ENCODE data around the gene ZNF519. TPM values are rescaled to one million over a fixed set of nuclear protein-coding genes. Genes with fewer than 3 reads are reported as not detected.
A peak's percentile ranks its signal among the peaks of the same experiment; 100 is the strongest.
"Not testable (repeated sequence)": the region's sequence is repeated elsewhere in the genome, so short reads cannot be mapped to it uniquely, and the experiment has no call there.

Gene ZNF519
- total RNA-seq, 4 donors from 2014 or later: 3.0 to 11.2 (median 5.2) TPM

GRCh38 chr18:14172142-14173115 lies 40.2 kb upstream of the ZNF519 start:
- 80% methylated on average over 4 of the region's 6 CpGs for WGBS
- H3K27me3 ChIP-seq; intact Hi-C loops (cut with DNase I); H3K36me3 ChIP-seq; H3K9me3 ChIP-seq; H3K27ac ChIP-seq (replicated peaks in 1 of 4); H3K4me3 ChIP-seq; H3K4me1 ChIP-seq; DNase-seq (ENCODE audit: extremely low spot score): not testable (repeated sequence)

DNA sequence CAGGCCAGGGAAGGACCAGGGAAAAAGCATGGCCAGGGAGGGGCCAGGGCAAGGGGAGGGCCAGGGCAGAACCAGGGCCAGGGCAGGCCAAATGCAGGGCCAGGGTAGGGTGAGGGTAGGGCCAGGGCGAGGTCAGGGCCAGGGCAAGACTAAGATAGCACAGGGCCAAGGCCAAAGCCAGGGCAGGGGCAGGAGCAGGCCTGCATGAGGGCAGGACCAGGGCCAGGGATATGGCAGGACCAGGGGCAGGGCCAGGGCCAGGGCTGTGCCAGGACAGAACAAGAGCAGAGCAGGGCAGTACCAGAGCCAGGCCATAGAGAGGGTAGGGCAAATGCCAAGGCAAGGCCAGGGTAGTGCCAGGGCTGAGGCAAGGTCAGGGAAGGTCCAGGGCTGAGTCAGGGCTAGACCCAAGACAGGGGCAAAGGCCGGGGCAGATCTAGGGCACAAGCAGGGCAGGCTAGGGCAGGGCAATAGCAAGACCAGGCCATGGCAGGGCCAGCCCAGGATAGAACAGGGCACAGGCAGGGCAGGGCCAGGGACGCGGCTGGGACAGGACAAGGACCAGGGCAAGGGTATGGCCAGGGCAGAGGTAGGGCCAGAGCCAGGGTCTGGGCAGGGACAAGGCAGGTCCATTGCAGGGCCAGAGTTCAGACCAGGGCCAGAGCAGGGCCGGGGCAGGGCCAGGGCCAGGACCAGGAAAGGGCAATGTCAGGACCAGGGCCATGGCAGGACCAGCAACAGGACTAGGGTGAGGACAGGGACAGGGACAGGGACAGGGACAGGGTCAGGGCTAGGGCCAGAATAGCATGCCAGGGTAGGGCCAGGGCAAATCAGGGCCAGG lies 39.3 kb upstream of the ZNF519 start:
- 89% methylated on average over 4 of the region's 5 CpGs for WGBS
- DNase-seq (ENCODE audit: extremely low spot score); H3K4me3 ChIP-seq; H3K27me3 ChIP-seq; H3K36me3 ChIP-seq; intact Hi-C loops (cut with DNase I); H3K9me3 ChIP-seq; H3K4me1 ChIP-seq; H3K27ac ChIP-seq (replicated peaks in 1 of 4): not testable (repeated sequence)

GRCh38 chr18:14170367-14171036 lies 38.3 kb upstream of the ZNF519 start:
- H3K27ac ChIP-seq (replicated peaks in 1 of 4); H3K4me1 ChIP-seq; H3K27me3 ChIP-seq; H3K4me3 ChIP-seq; H3K36me3 ChIP-seq; H3K9me3 ChIP-seq; intact Hi-C loops (cut with DNase I); DNase-seq (ENCODE audit: extremely low spot score): not testable (repeated sequence)
- 85% methylated on average over 5 of the region's 6 CpGs for WGBS

GRCh38 chr18:14162915-14163314 lies 30.7 kb upstream of the ZNF519 start:
- H3K27me3 ChIP-seq; H3K4me3 ChIP-seq; intact Hi-C loops (cut with DNase I); H3K27ac ChIP-seq (replicated peaks in 1 of 4); H3K4me1 ChIP-seq; H3K9me3 ChIP-seq; H3K36me3 ChIP-seq: not testable (repeated sequence)
- 66% methylated on average over 7 of the region's 8 CpGs for WGBS
- peak; percentile 26 for DNase-seq (ENCODE audit: extremely low spot score)

- intact Hi-C loops (cut with DNase I); H3K4me1 ChIP-seq; H3K36me3 ChIP-seq; H3K27me3 ChIP-seq; DNase-seq (ENCODE audit: extremely low spot score); H3K9me3 ChIP-seq; H3K27ac ChIP-seq (replicated peaks in 1 of 4); H3K4me3 ChIP-seq: not testable (repeated sequence)
- WGBS: 83% methylated on average over 8 of the region's 8 CpGs
These were observed 19.4 kb upstream of the ZNF519 start for GRCh38 chr18:14151564-14152113.

GRCh38 chr18:14150766-14151165 lies 18.5 kb upstream of the ZNF519 start:
- H3K27ac ChIP-seq (replicated peaks in 1 of 4); H3K27me3 ChIP-seq; H3K4me1 ChIP-seq; H3K9me3 ChIP-seq; H3K36me3 ChIP-seq; H3K4me3 ChIP-seq; intact Hi-C loops (cut with DNase I): not testable (repeated sequence)
- peak; percentile 64 for DNase-seq (ENCODE audit: extremely low spot score)
- WGBS: 93% methylated on average over 5 of the region's 11 CpGs

- not testable (repeated sequence) for DNase-seq (ENCODE audit: extremely low spot score)
- 85% methylated on average over 9 of the region's 20 CpGs for WGBS
These were observed 17.7 kb upstream of the ZNF519 start for GRCh38 chr18:14149916-14150420.

GRCh38 chr18:14149121-14149850 lies 17.1 kb upstream of the ZNF519 start:
- H3K9me3 ChIP-seq; H3K36me3 ChIP-seq; H3K4me3 ChIP-seq; H3K27ac ChIP-seq (replicated peaks in 1 of 4); intact Hi-C loops (cut with DNase I); H3K4me1 ChIP-seq; H3K27me3 ChIP-seq: not testable (repeated sequence)
- peak; percentile 88 for DNase-seq (ENCODE audit: extremely low spot score)
- 84% methylated on average over 2 of the region's 9 CpGs for WGBS

More at GRCh38 chr18:14149916-14150420, 17.7 kb upstream of the ZNF519 start:
- H3K9me3 ChIP-seq; H3K27me3 ChIP-seq; intact Hi-C loops (cut with DNase I); H3K4me3 ChIP-seq; H3K36me3 ChIP-seq; H3K27ac ChIP-seq (replicated peaks in 1 of 4); H3K4me1 ChIP-seq: not testable (repeated sequence)

DNA sequence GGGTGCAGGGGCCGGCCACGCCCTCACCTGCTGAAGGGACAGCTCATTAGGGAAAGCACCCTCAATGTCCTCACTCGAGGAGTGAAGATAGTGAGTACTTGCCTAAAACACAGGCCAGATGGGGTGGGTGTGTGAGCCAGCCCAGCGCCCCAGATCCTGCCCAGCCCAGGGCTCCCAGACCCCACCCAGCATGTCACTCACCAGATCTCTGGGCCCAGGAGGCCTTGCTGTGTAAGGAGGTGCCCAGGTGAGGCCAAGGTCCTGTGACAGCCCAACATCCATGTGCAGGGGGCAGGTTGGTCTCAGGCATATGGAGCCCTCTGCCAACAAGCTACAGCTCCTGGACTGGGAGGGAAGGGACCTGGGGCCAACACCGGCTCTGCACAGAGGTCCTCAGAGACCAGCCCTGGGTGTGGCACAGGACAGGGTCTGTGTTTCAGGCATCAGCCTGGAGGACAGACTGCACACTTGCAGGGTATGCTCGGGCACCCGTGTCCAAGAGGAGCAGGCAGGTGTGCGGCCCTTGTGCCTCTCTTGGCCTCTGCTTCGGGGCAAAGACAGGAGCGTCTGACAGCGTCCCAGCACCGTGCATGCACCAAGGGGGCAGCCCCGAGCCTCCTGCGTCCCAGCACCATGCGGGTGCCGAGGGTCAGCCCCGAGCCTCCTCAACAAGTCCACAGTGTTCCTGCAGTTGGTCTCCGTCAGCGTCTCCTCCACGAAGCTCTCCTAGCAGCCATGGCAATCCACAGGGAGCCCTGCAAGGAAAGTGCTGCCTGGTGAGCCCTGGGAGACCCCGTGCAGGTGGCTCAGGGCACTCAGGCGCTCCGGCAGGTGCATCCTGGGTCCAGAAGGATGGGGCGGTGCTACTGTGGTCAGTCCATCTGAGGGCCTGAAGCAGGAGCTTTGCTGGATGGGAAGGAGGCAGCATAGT lies 16.0 kb upstream of the ZNF519 start:
- intact Hi-C loops (cut with DNase I); H3K4me1 ChIP-seq; H3K36me3 ChIP-seq; H3K27ac ChIP-seq (replicated peaks in 1 of 4); H3K9me3 ChIP-seq; H3K27me3 ChIP-seq; H3K4me3 ChIP-seq: not testable (repeated sequence)
- DNase-seq (ENCODE audit: extremely low spot score): peak; percentile 92
- 84% methylated on average over 23 of the region's 24 CpGs for WGBS

- H3K27ac ChIP-seq (replicated peaks in 1 of 4); H3K4me3 ChIP-seq; H3K4me1 ChIP-seq; intact Hi-C loops (cut with DNase I); H3K9me3 ChIP-seq; H3K36me3 ChIP-seq; H3K27me3 ChIP-seq; DNase-seq (ENCODE audit: extremely low spot score): not testable (repeated sequence)
- 77% methylated on average over 4 of the region's 23 CpGs for WGBS
These were observed 14.5 kb upstream of the ZNF519 start for GRCh38 chr18:14146771-14147170.

Measured in esophagus muscularis mucosa (tissue), 4 donors.